GM23338 (cell line): ENCODE data around the gene SOD2. TPM values are rescaled to one million over a fixed set of nuclear protein-coding genes. Genes with fewer than 3 reads are reported as not detected.

Experiments used
- ATAC-seq: fragments of 200-7000 bp; cut with Tn5 transposase; 3 replicates; pipeline ENCODE4 v1.9.1; 2020
- DNase-seq: peaks from one replicate; pipeline ENCODE4 v3.0.0-alpha.2; 2015; ENCODE audit warnings: low spot score
- H2AFZ ChIP-seq: fragments of 200-600 bp; sonication (generic); 2 replicates; pipeline ENCODE4 v1.8.0; 2016; ENCODE audit warnings: antibody characterized with exemption, mild to moderate bottlenecking, moderate library complexity
- H3F3A ChIP-seq: fragments of 200-600 bp; sonication (generic); replicated peaks from 2 replicates; pipeline ENCODE4 v1.8.0; 2017; ENCODE audit warnings: antibody characterized with exemption, mixed run types, low read depth
- H3K27ac ChIP-seq: fragments of 200-600 bp; sonication (generic); 2 replicates; pipeline ENCODE4 v1.6.1; 2016; ENCODE audit warnings: low read depth
- H3K27me3 ChIP-seq: fragments of 200-600 bp; sonication (generic); 2 replicates; pipeline ENCODE4 v1.8.0; 2016; ENCODE audit warnings: mild to moderate bottlenecking, mixed run types, moderate library complexity; ENCODE audit not compliant: insufficient read depth
- H3K36me3 ChIP-seq: fragments of 200-600 bp; sonication (generic); 2 replicates; pipeline ENCODE4 v1.8.0; 2016; ENCODE audit warnings: mild to moderate bottlenecking; ENCODE audit not compliant: insufficient read depth
- H3K4me1 ChIP-seq: fragments of 200-600 bp; sonication (generic); 2 replicates; pipeline ENCODE4 v1.8.0; 2016; ENCODE audit warnings: mild to moderate bottlenecking, moderate library complexity; ENCODE audit not compliant: insufficient read depth
- H3K4me2 ChIP-seq: fragments of 200-600 bp; sonication (generic); 2 replicates; pipeline ENCODE4 v1.7.1; 2017; ENCODE audit warnings: mixed run types
- H3K4me3 ChIP-seq: fragments of 200-600 bp; sonication (generic); 2 replicates; pipeline ENCODE4 v1.6.1; 2016; ENCODE audit warnings: mixed run types
- H3K79me2 ChIP-seq: fragments of 200-600 bp; sonication (generic); replicated peaks from 2 replicates; pipeline ENCODE4 v1.8.0; 2017; ENCODE audit warnings: mild to moderate bottlenecking; ENCODE audit not compliant: insufficient read depth
- H3K9me2 ChIP-seq: fragments of 200-600 bp; sonication (generic); 2 replicates; pipeline ENCODE4 v1.8.0; 2017; ENCODE audit not compliant: insufficient read depth
- H4K20me1 ChIP-seq: fragments of 200-600 bp; sonication (generic); replicated peaks from 2 replicates; pipeline ENCODE4 v1.8.0; 2017; ENCODE audit warnings: mild to moderate bottlenecking; ENCODE audit not compliant: insufficient read depth
- H3K27ac Mint-ChIP-seq: 2 replicates; pipeline ENCODE4 v1.8.0; 2020; ENCODE audit warnings: inconsistent platforms, mild to moderate bottlenecking, moderate library complexity, mixed read lengths
- H3K27me3 Mint-ChIP-seq: 3 replicates; pipeline ENCODE4 v1.8.0; 2022; ENCODE audit warnings: low read depth, mild to moderate bottlenecking, moderate library complexity, mixed read lengths, inconsistent platforms; ENCODE audit not compliant: insufficient read depth, poor library complexity
- H3K36me3 Mint-ChIP-seq: 3 replicates; pipeline ENCODE4 v1.8.0; 2021; ENCODE audit warnings: low read depth, mild to moderate bottlenecking, inconsistent platforms, moderate library complexity, mixed read lengths
- H3K4me1 Mint-ChIP-seq: 3 replicates; pipeline ENCODE4 v1.8.0; 2020; ENCODE audit warnings: mild to moderate bottlenecking, inconsistent platforms, mixed read lengths
- H3K4me3 Mint-ChIP-seq: 3 replicates; pipeline ENCODE4 v1.8.0; 2021; ENCODE audit warnings: moderate library complexity, mild to moderate bottlenecking, inconsistent platforms, mixed read lengths
- H3K9me3 Mint-ChIP-seq: 3 replicates; pipeline ENCODE4 v1.8.0; 2020; ENCODE audit warnings: moderate library complexity, mild to moderate bottlenecking, inconsistent platforms, mixed read lengths
- CREB1 ChIP-seq: fragments of 250-450 bp; sonication (Bioruptor Pico); IDR thresholded peaks from 2 replicates; pipeline ENCODE4 v1.5.0; 2020; ENCODE audit warnings: low read depth, mild to moderate bottlenecking, moderate library complexity
- EZH2 ChIP-seq: fragments of 200-600 bp; sonication (generic); IDR thresholded peaks from one replicate; pipeline ENCODE4 v1.8.0; 2017; ENCODE audit warnings: antibody characterized with exemption, mild to moderate bottlenecking, low read depth; ENCODE audit not compliant: unreplicated experiment
- EZH2phosphoT487 ChIP-seq: fragments of 200-600 bp; sonication (generic); IDR thresholded peaks from one replicate; pipeline ENCODE4 v1.8.1; 2018; ENCODE audit warnings: antibody characterized with exemption; ENCODE audit not compliant: unreplicated experiment
- JUNB ChIP-seq: IDR thresholded peaks from one replicate; pipeline ENCODE4 v1.6.1; 2016; ENCODE audit warnings: antibody characterized with exemption; ENCODE audit not compliant: unreplicated experiment
- NANOG ChIP-seq: IDR thresholded peaks from 2 replicates; pipeline ENCODE4 v1.6.1; 2016; ENCODE audit warnings: antibody characterized with exemption, borderline replicate concordance
- STAT1 ChIP-seq: IDR thresholded peaks from one replicate; pipeline ENCODE4 v1.6.1; 2016; ENCODE audit warnings: antibody characterized with exemption; ENCODE audit not compliant: unreplicated experiment
- ZNF114 ChIP-seq: fragments of 250-450 bp; sonication (Bioruptor Pico); IDR thresholded peaks from 2 replicates; pipeline ENCODE4 v1.5.0; 2020; ENCODE audit warnings: mild to moderate bottlenecking, moderate library complexity
- ZNF331 ChIP-seq: fragments of 250-450 bp; sonication (Bioruptor Pico); IDR thresholded peaks from 2 replicates; pipeline ENCODE4 v1.5.0; 2020; ENCODE audit warnings: low read depth, mild to moderate bottlenecking, moderate library complexity
- polyA plus RNA-seq: library from polyadenylated mRNA; unstranded; fragments of >200 nt; fragmentation: Nextera tagmentation; extraction: Ambion mirVana; gene quantifications from 2 replicates; pipeline ENCODE4 v1.2.1, GENCODE V29; 2016
- total RNA-seq: library from RNA; depleted of rRNA; stranded (reverse); fragments of >200 nt; shearing (Covaris generic); gene quantifications from 2 replicates; pipeline ENCODE4 v1.2.3, GENCODE V29; 2014
- TF ChIP-seq, protein P1 (sequence below), 2 experiments: fragments of 200-600 bp in 1 of 2; sonication (generic) in 1 of 2; conservative IDR thresholded peaks; 2 replicates each; pipeline versions ENCODE4 v1.5.1 to v1.6.1; 2016 to 2017; ENCODE audit warnings: antibody characterized with exemption in 2 of 2, low read depth in 2 of 2, mild to moderate bottlenecking in 2 of 2, moderate library complexity in 1 of 2
- TF ChIP-seq, protein P2 (sequence below): IDR thresholded peaks from 2 replicates; pipeline ENCODE4 v1.6.1; 2016; ENCODE audit warnings: antibody characterized with exemption

Gene SOD2
- total and polyA plus RNA-seq, 2 experiments from 2014 or later: 44.1 to 73.0 TPM

DNA sequence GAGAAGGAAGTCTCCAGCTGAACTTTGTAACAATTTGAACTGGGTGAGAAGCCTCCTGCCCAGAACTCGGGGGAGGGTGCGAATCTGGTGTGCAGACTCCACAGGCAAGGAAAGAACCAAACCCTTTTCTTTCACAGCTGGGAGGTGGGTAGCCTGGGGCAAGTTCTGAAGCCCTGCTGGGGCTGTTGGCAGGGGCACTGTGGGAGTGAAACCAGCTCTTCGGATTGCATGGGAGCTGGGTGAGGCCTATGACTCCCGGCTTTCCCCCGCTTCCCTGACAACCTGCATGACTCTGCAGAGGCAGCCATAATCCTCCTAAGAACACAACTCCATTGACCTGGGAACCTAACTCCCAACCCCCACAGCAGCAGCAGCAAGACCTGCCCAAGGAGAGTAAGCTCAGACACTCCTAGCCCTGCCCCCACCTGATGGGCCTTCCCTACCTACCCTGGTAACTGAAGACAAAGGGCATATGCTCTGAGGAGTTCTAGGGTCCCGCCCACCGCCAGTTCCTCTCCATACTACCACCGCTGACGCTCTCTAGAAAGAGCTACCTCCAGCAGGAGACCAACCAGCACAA is 37.5 kb downstream of the SOD2 start:
- Histone ChIP-seq H3K4me1 (no peaks in the 10 kb centered on the region), H3K27ac (no peak overlapping the region), H3K36me3 (no peaks in the 10 kb centered on the region), H2AFZ (no peak overlapping the region), H4K20me1 (no peaks in the 10 kb centered on the region), H3K9me2 (no peaks in the 10 kb centered on the region), H3K4me2 (no peak overlapping the region), H3K79me2 (no peaks in the 10 kb centered on the region), H3F3A (no peaks in the 10 kb centered on the region), H3K27me3 (no peaks in the 10 kb centered on the region), H3K4me3 (no peak overlapping the region)
- H3K27me3 Mint-ChIP-seq: peaks cover 4% of the 10 kb centered on the region
- peaks cover 15% of the 10 kb centered on the region for H3K4me1 Mint-ChIP-seq
- H3K4me3 Mint-ChIP-seq: no peak overlapping the region
- TF ChIP-seq JUNB: no peak
- TF ChIP-seq CREB1 (CRISPR knock-in tag): no peak
- no peak for TF ChIP-seq ZNF331 (CRISPR knock-in tag)
- TF ChIP-seq, protein P1, sequence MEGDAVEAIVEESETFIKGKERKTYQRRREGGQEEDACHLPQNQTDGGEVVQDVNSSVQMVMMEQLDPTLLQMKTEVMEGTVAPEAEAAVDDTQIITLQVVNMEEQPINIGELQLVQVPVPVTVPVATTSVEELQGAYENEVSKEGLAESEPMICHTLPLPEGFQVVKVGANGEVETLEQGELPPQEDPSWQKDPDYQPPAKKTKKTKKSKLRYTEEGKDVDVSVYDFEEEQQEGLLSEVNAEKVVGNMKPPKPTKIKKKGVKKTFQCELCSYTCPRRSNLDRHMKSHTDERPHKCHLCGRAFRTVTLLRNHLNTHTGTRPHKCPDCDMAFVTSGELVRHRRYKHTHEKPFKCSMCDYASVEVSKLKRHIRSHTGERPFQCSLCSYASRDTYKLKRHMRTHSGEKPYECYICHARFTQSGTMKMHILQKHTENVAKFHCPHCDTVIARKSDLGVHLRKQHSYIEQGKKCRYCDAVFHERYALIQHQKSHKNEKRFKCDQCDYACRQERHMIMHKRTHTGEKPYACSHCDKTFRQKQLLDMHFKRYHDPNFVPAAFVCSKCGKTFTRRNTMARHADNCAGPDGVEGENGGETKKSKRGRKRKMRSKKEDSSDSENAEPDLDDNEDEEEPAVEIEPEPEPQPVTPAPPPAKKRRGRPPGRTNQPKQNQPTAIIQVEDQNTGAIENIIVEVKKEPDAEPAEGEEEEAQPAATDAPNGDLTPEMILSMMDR (conservative IDR thresholded peaks at IDR 0.05; ENCODE audit: low read depth in 2 of 2): no peak
- TF ChIP-seq, protein P2, sequence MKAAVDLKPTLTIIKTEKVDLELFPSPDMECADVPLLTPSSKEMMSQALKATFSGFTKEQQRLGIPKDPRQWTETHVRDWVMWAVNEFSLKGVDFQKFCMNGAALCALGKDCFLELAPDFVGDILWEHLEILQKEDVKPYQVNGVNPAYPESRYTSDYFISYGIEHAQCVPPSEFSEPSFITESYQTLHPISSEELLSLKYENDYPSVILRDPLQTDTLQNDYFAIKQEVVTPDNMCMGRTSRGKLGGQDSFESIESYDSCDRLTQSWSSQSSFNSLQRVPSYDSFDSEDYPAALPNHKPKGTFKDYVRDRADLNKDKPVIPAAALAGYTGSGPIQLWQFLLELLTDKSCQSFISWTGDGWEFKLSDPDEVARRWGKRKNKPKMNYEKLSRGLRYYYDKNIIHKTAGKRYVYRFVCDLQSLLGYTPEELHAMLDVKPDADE: no peak
- no peak for TF ChIP-seq ZNF114
- TF ChIP-seq EZH2: no peak
- TF ChIP-seq STAT1: no peak
- no peak for TF ChIP-seq NANOG
- peaks cover 15% of the 10 kb centered on the region for H3K36me3 Mint-ChIP-seq
- DNase-seq (peak; percentile 17), ATAC-seq (peak; percentile 71)
- peak overlapping the region; percentile 65 for H3K27ac Mint-ChIP-seq
- peaks cover 23% of the 10 kb centered on the region for H3K9me3 Mint-ChIP-seq

DNA sequence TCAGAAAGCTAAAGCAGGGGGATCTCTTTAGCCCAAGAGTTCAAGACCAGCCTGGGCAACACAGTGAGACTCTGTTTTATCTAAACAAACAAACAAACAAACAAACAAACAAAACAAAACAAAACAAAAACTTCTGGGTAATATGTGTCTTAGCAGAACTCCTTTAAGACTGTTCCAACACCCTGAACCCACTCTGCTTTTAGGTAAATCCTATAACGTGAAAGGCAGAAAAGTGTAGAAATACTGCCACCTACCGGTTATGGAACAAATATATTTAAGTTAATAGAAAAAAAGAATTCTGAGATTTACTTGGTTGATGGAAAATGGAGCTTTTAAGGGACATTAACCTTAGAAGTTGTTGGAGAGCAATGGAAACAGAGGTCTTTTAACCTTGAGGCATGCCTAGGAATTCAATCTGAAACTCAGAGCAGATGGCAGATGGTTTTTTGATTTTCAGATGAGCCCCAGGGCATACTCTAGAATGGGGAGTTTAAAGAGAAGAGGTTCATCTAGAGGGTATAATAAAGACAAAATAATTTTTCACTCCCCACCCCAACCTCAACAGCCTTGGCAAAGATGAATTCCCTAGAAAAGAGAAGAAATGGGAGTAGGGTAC is 38.5 kb downstream of the SOD2 start:
- Mint-ChIP-seq H3K4me1 (peaks cover 15% of the 10 kb centered on the region), H3K27ac (no peak overlapping the region), H3K27me3 (peaks cover 4% of the 10 kb centered on the region), H3K4me3 (no peak overlapping the region), H3K9me3 (peaks cover 17% of the 10 kb centered on the region), H3K36me3 (peaks cover 8% of the 10 kb centered on the region)
- H3F3A ChIP-seq: no peaks in the 10 kb centered on the region
- no peak overlapping the region for H3K4me2 ChIP-seq
- H3K36me3 ChIP-seq: no peaks in the 10 kb centered on the region
- no peaks in the 10 kb centered on the region for H3K4me1 ChIP-seq
- no peaks in the 10 kb centered on the region for H3K79me2 ChIP-seq
- H4K20me1 ChIP-seq: no peaks in the 10 kb centered on the region
- DNase-seq: peak; percentile 87
- H3K4me3 ChIP-seq: no peak overlapping the region
- no peaks in the 10 kb centered on the region for H3K27me3 ChIP-seq
- no peaks in the 10 kb centered on the region for H3K9me2 ChIP-seq
- no peak overlapping the region for H2AFZ ChIP-seq
- no peak overlapping the region for H3K27ac ChIP-seq
- no peak for TF ChIP-seq EZH2phosphoT487
- TF ChIP-seq, protein P1 (conservative IDR thresholded peaks at IDR 0.05; ENCODE audit: low read depth in 2 of 2): peak; percentile 62 to 83
- ATAC-seq: peak; percentile 70
